ENCODE results near the gene TAB2. TPM values are rescaled to one million over a fixed set of nuclear protein-coding genes. Genes with fewer than 3 reads are reported as not detected.

The TAB2 gene
- total RNA-seq, 1 experiment from 2014 or later = 43.6 TPM

Other genes starting within 250 kb of the TAB2 start
- 1.7 and 2.4 TPM in 2 replicates for gene SUMO4, start 82.5 kb downstream of the TAB2 start, total RNA-seq (2022)
- 0.57 and 0.65 TPM in 2 replicates for gene ZC3H12D, start 167.3 kb downstream of the TAB2 start, total RNA-seq (2022)
- 28.3 and 28.4 TPM in 2 replicates for gene PPIL4, start 228.3 kb downstream of the TAB2 start, total RNA-seq (2022)
- 29.6 and 34.9 TPM in 2 replicates for gene GINM1, start 248.7 kb downstream of the TAB2 start, total RNA-seq (2022)

Data from Caco-2 (cell line).